HG03135 (cell line): ENCODE measurements around the gene TMEM255B.

Experiments
- ATAC-seq: cut with Tn5 transposase; IDR thresholded peaks from one replicate; pipeline ENCODE4 v1.9.1; 2021; ENCODE audit warnings: mild to moderate bottlenecking, moderate library complexity; ENCODE audit not compliant: unreplicated experiment

Gene TMEM255B

DNA sequence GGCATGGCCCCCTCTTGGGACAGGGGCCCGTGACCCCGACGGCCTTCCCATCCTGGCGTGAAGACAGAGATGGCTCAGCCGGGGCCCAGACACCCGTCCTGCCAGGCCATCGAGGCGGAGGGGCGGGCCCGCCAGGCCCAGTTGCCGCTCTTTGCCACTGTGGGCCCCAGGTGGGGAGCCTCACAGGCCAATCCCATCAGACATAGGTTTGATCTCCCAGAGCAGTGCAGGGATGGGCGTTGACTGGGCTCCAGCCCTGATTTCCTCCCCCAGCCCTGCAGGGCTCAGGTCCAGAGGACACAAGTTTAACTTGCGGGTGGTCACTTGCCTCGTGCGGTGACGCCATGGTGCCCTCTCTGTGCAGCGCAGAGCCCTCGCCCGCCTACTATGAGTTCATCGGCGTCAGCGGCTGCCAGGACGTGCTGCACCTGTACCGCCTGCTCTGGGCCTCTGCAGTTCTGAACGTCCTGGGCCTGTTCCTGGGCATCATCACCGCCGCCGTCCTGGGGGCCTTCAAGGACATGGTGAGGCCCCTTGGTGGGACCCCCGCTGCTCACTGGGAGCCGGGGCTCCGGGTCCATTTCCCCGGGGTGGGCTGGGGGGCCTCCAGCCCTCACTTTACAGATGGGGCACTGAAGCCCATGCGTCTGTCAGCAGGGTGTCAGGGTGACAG, 42.4 kb downstream of the TMEM255B start:
- no peak for ATAC-seq

DNA sequence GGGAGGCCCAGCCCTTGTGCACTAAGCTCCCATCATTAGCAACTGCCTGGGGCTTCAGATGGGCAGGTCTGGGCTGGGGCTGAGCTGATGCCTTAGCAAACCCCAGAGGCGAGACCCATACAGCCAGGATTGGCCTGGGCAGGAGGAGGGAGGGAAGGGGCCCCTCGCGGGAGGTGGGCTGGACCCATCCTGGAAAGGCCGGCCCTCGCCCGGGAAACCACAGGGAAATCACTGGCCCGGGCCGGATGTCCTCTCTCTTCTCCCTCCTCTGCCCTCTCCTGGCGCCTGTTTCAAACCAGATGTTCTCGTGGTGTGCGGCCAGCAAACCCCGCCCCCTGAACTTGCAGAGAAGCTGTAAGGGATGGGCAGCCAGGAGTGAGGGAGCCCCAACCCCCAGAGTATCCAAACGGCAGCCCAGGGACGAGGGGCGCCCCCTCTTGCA, 43.1 kb downstream of the TMEM255B start:
- no peak for ATAC-seq

DNA sequence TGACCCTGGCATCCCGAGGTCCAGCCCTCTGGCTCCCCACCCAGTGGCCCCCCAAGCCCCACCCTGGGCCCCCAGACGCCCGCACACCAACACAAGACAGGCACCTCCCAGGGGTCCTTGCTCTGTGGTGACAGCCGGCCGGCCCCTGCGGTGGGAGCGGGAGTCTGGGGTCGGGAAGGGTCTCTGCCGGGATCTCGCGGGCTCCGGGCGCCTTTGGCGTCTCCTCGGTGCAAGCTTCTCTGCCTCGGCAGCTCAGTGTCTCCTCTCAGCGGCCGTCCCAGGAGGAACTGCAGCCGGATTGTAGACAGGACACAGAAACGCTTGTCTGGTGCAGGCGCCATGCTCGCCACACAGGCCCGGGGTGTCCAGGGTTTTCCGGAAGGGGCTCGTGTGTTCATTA, 43.7 kb downstream of the TMEM255B start:
- no peak for ATAC-seq

DNA sequence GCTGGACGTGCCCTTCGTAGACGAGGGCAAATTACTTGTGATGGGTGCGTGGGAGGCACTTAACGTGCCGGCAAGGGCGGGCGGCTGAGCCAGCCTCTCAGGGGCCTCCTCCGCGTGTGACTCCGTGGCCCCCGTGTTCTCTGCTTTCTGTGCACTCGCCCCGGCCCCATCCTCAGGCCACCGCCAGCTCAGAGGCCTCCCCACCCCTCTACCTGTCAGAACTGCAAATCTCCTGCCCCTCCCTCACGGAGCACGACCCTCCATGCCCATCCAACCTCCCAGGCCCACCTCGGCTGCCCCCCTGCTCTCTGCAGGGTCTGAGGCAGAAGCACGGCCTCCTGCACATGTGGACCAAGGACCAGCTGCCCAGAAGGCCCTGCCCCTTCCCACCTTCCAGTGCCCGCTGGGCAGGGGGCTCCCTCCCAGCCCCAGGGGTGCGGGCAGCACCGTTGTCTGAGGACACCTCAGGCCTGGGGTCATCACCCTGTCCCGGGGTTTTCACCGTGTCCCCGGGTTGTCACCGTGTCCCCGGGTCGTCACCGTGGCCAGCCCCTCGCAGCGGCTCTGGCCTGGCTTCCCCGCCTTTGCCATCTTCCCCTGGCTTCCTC, 44.5 kb downstream of the TMEM255B start:
- ATAC-seq, result no peak

DNA sequence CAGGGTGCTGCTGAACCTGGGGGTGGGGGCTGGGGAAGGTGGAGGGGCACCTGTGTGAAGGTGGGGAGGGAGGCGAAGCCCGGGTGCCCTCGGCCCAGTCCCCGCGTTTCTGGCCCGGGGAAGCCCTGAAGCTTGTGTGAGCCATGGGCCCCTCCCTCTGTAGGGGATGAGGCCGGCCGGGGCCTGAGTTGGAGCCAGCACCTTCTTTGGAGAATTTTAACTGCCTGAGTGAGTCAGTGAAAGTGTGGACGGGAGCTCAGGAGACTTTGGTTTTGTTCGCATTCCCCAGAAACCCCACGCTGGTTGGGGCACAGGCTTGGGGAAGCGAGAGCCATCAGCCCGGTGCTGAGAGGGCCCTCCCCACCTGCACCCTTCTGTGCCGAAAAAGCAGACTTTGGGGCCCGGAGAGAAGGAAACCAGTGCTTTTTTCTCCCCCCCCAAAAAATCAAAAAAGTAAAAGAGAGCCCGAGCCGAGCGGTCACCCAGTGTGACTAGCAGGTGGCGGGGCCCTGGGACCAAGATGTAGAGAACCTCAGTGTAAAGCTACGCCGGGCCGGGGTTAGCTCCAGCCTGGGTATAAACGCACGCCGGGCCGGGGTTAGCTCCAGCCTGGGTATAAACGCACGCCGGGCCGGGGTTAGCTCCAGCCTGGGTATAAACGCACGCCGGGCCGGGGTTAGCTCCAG, 45.1 kb downstream of the TMEM255B start:
- no peak for ATAC-seq

DNA sequence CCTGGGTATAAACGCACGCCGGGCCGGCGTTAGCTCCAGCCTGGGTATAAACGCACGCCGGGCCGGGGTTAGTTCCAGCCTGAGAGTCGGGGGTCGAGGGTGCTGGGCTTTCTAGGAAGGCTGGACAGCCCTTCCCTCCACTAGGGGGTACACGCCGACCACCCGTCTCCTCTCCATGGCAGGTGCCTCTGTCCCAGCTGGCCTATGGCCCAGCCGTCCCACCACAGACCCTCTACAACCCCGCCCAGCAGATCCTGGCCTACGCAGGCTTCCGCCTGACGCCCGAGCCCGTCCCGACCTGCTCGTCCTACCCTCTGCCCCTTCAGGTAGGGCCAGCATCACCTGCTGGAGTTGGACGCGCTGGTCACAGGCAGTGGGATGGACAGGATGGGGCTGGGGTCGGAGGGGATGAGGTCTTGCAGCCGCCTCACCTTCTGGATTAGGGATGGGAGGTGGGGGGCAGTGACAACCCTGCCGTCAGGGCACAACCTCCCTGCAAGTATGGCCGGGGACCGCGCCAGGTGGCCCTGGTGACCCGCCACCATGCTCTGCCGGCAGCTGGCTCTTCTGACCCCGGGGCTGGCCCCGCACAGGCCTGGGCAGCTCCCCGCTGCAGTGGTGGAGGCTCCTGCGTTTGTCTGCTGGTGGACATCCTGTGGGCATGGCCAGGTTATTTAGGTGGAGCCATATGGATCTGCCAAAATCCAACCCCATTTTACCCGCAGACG, 45.8 kb downstream of the TMEM255B start:
- ATAC-seq, result no peak

DNA sequence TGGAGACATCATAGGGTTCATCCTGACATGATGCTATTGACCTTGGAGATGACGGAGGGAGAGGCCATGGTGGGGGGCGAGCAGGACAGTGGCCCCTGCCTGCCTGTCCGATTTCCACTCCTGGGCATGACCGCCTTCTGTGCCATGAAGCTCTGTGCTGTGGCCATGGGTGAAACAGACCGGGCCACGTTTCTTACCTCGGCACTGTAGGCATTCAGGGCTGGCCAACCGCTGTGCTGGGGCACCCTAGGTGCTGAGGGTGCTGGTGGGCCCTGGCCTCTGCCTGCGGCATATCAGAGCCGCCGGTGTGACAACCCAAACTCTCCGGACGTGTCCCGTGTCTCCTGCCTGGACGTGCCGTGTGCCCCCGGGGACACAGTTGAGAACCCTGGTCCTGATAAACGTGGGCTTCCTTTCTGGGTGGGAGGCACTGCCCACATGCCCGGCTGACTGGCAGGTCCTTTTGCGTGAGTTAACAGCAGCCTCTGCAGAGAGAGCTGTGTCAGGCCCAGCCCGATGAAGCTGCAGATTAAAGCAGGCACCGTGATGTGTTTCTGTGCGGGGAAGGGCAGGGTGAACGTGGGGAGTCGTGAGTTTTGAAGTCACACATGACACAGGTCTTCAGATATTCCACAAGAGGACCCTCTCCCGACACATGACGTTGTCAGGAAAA, 46.5 kb downstream of the TMEM255B start:
- ATAC-seq, result no peak

DNA sequence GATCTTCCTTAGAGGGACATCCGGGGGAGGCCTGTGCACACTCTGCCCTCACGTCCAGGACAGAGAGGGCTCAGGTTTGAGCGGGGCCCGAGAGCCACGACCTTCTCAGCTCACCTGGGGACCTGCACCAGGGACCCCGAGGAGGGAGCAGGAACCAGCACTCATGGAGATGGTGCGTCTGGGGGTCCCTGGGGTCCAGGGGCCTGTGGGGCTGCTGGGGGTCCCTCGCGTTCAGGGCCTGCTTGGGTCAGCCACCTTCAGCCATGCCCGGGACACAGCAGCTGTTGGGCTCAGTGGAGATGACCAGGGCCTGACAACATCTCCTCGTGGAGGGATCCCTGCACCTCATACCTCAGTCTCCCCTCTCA, 47.1 kb downstream of the TMEM255B start:
- no peak for ATAC-seq

DNA sequence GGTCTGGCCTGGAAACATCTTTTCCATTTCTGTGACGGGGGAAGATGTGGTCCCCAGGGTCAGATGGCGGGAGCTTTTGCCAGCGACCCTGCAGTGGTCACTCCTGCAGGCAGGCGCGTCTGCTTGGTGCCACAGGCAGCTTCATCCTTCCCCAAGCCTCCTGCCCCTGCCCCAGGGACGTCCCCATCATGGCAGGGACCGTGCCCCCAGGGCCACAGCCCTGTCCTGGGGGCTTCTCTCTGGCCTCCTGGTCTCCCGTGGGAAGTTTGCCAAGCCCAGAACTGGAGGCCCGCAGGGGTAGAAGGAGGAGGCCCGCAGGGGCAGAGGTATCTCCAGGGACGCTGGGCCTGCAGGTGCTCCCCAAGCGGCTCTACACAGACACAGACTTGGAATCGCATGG, 47.5 kb downstream of the TMEM255B start:
- no peak for ATAC-seq

DNA sequence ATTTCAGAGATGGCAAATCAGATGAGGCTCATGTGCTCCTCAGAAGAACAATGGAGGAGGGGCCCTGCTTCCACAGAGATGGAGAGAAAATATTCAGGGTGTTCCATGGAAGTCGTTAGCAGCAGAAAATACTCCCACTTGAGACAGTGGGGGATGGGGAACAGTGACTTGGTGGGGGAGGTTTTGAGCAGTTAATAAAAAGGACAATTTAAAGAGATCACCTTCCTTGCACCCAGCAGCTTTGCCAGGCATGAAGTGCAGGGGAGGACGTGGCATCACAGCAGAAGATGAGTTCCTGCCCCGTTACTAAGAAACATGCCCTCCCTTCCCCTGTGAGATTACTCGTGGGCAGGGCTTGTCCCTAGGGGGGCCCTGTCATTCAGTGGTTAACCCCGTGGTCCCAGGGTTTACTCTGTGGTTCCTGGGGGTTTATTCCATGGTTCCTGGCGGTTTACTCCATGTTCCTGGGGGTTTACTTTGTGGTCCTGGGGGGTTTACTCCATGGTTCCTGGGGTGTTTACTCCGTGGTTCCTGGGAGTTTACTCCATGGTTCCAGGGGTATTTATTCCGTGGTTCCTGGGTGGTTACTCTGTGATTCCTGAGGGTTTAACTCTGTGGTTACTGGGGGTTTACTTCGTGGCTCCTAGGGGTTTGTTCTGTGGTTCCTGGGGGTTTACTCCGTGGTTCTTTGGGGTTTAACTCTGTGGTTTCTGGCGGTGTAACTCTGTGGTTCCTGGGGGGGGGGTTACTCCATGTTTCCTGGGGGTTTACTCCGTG, 49.2 kb downstream of the TMEM255B start:
- ATAC-seq, result no peak

DNA sequence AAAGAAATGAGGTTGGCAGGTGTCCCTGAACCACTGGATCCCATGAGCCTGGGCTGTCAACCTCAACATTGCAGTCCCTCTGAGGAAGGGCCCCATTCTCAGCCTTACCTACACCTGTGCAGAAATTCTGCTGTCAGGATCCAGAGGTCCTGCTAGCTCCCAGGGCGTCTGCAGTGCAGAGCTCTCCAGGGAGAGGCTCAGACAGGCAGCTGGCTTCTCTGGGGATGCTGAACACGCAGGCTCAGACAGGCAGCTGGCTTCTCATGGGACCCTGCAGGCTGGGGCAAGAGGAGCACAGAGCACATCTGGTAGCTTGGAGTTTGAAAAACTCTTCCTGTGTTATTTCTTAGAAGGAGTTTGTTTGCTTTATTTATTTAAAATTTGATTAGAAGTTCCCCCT, 50.9 kb downstream of the TMEM255B start:
- no peak for ATAC-seq

DNA sequence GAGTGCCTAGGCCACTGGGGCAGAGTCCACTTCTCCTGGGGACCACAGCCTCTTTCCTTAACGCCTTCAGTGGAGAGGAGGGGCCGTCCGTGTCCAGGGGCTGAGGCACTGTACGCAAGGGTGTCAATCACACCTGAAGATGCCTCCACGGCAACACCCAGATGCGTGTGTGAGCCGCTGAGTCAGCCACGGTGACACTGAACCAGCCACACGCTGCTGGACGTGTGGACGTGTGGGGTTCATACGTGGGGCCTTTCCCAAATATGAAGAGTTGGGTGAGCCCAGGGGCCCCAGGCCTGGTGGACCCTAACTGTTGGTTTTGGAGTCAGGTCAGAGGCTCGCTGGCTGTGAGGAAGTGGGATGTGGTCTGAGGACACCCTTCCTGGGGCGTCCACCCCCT, 51.6 kb downstream of the TMEM255B start:
- ATAC-seq, result no peak

DNA sequence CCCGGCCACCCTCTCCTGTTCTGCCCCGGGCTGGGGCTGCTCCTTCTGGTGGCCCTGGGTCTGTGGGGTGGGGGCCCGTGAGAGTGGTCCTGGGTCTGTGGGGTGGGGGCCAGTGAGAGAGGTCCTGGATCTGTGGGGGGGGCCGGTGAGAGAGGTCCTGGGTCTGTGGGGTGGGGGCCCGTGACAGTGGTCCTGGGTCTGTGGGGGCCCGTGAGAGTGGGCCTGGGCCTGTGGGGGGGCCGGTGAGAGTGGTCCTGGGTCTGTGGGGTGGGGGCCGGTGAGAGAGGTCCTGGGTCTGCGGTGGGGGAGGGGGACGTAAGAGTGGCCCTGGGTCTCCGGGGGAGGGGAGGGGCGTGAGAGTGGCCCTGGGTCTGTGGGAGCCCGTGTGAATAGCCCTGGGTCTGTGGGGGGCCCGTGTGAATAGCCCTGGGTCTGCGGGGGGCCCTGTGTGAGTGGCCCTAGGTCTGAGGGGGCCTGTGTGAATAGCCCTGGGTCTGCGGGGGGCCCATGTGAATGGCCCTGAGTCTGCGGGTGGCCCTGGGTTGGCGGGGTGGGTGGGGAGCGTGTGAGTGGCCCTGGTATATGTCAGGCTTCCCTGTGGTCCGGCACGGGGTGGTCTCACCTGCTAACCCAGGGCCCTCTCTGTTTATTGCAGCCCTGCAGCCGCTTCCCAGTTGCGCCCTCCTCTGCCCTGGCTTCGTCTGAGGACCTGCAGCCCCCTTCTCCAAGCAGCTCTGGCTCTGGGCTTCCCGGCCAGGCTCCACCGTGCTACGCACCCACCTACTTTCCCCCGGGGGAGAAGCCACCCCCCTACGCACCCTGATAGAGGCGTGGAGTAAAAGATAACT, 52.3 kb downstream of the TMEM255B start:
- ATAC-seq, result no peak

DNA sequence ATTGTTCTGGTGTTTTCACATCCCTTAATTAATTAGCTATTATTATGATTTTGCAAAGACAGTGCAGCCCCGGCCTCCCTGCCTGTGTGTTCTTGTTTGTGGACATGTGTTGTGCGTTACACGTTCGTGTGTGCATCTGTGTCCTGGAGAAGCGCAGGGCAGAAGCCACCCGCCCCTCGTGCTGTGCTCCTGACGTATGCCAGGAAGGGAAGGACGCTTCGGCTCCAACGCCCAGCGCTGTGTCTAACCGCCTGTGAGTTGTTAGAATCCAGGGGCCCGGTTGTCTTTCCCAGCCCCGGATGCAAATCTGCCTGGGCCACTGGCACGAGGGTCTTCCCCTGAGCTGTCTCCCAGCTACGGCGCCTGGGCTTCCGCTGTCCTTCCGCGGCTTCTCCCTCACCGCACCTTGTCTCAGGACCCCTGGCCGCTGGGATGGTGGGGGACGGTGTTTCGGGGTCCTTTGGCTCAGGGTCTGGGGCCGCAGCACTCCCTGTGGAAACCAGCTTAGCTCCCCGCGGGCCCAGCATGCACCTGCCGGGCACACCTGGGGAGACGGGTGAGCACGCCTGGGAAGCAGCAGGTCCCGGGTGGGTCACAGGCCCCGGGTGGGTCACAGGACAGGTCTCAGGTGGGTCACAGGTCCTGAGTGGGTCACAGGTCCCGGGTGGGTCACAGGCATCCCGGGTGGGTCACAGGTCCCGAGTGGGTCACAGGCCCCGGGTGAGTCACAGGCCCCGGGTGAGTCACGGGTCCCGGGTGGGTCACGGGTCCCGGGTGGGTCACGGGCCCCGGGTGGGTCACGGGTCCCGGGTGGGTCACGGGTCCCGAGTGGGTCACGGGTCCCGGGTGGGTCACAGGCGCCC, 53.4 kb downstream of the TMEM255B start:
- no peak for ATAC-seq

DNA sequence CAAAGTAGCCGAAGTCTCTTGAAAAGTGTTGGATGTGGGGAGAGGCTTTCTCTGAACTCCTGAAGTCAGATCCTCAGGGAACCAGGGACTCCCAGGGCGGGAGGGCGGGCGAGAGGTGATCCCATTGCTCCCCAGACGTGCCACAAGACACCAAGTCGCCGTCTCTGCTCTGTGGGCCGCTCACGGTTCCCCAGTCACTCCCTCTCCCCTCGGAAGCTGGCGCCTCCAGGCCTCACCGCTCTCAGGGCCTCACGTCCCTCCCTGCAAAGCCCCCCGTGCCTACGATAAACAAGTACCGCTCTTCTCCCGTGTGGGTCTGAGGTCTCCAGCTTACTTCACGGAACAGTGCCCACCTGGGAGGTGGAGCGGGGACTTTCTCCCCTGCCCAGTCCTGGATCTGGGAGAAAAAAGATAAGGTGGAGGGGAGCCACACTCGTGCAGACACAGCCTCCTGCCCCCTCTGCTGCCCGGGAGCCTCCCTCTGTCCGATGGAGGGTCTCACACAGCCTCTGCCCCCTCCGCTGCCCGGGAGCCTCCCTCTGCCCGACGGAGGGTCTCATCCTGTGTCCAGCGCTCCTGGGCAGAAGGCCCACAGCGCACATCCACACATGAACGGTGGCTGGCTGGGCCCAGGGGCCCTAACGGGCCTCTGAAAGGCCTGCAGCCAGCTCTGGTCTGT, 54.2 kb downstream of the TMEM255B start:
- no peak for ATAC-seq

DNA sequence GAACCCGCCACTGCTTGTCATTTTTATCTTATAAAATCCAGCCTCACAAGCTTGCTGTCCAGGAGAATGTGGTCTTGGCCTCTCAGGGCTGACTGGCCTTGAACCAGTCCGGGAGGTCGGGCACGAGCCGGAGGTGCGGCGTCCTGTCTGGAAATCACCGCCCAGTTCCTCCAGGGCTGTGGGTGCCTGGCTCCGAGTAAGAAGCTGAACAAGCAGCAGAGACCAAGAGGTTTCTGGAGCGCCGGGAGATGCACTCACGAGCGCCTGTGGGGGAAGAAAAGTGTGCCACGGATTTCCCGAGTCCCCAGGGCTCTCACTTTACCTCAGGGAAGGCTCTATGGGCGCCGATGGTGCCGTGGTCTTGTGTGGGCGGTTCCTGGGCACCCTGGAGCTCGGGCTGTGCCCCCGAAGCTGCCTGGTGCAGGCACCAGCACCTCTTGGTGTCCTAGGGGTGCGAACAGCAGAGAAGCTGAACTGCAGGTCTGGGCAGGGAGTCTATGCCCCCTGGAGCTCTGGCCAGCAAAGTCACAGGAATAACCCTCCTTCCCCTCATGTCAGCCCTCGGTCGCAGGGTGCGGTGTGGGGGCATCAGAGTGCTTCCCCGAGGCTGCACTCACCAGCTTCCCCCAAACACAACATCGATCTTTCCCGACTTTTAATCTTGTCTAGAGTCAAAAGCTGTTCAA, 54.9 kb downstream of the TMEM255B start:
- no peak for ATAC-seq

DNA sequence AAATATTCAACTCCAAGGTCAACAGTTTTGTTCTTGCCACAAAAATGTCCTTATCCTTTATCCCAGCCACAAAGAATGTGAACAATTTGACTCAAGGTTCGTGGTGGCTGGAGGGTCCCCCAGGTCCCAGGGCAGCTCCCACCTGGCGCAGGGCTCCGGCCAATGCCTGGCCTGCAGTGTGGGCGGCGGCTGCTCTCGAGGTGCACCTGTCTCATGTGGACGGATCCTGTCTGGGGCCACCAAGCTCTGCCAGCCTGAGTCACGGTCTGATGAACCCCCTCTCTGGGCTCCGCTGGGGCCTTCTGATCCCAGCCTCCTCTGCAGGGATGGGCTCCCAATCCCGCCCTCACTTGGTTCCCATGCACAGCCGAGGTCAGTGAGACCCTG, 55.4 kb downstream of the TMEM255B start:
- no peak for ATAC-seq
